Sigmoid colon (tissue), 7 donors: ENCODE data around the gene C3orf70. TPM values are rescaled to one million over a fixed set of nuclear protein-coding genes. Genes with fewer than 3 reads are reported as not detected.

Experiments
- DNase-seq: peaks from one replicate; pipeline ENCODE4 v3.0.0-alpha.2; 2019
- H3K27ac ChIP-seq, 4 donors: fragments of 200-600 bp; sonication (generic); one replicate each; pipeline ENCODE4 v1.5.1; 2016 to 2019; ENCODE audit warnings: mild to moderate bottlenecking in 1 of 4
- H3K27me3 ChIP-seq, 3 donors: fragments of 200-600 bp; sonication (generic); one replicate each; pipeline ENCODE4 v1.5.1; 2019; ENCODE audit warnings: mild to moderate bottlenecking in 1 of 3
- H3K36me3 ChIP-seq, 4 donors: fragments of 200-600 bp; sonication (generic); one replicate each; pipeline ENCODE4 v1.5.1; 2016 to 2019
- H3K4me1 ChIP-seq, 4 donors: fragments of 200-600 bp; sonication (generic); one replicate each; pipeline ENCODE4 v1.5.1; 2017 to 2019
- H3K4me3 ChIP-seq, 4 donors: fragments of 200-600 bp; sonication (generic); one replicate each; pipeline ENCODE4 v1.5.1; 2017 to 2019; ENCODE audit warnings: mild to moderate bottlenecking in 2 of 4, moderate library complexity in 1 of 4
- H3K9me3 ChIP-seq, 4 donors: fragments of 200-600 bp in 3 of 4; sonication (generic) in 3 of 4; one replicate each; pipeline versions ENCODE4 v1.5.1 to v1.6.1; 2013 to 2019
- CTCF ChIP-seq, 4 experiments: fragments of 450-650 bp in 3 of 4; fragments of 200-600 bp in 1 of 4; IDR thresholded peaks; one replicate each; pipeline ENCODE4 v1.5.1; 2016 to 2019; ENCODE audit warnings: antibody characterized with exemption in 4 of 4, mild to moderate bottlenecking in 3 of 4, moderate library complexity in 2 of 4
- EP300 ChIP-seq, 4 donors: sonication (generic); formaldehyde crosslinking; IDR thresholded peaks; one replicate each; pipeline ENCODE4 v1.6.1; 2017; ENCODE audit warnings: antibody characterized with exemption in 4 of 4
- POLR2A ChIP-seq, 2 donors: fragments of 450-650 bp; IDR thresholded peaks; one replicate each; pipeline ENCODE4 v1.6.1; 2016; ENCODE audit warnings: antibody characterized with exemption in 2 of 2, mild to moderate bottlenecking in 2 of 2, moderate library complexity in 2 of 2
- POLR2AphosphoS5 ChIP-seq, 4 donors: sonication (generic); formaldehyde crosslinking; IDR thresholded peaks; one replicate each; pipeline ENCODE4 v1.6.1; 2017; ENCODE audit warnings: antibody characterized with exemption in 4 of 4
- WGBS, 2 donors: extraction: QIAGEN DNeasy Blood & Tissue Kit; methylation state at CpG; one replicate each; pipeline ENCODE4 v1.1.7; 2013; 5-methylcytosine and 5-hydroxymethylcytosine counted together
- intact Hi-C: fragments of 100-400 bp; cut with DNase I; formaldehyde crosslinking; loops from one replicate; pipeline ENCODE4 v1.15.1; 2023
- polyA plus RNA-seq, 3 donors: library from polyadenylated mRNA; stranded (reverse); fragments of 200-250 nt; gene quantifications; one replicate each; pipeline ENCODE4 v1.2.3, GENCODE V29; 2013
- total RNA-seq, 4 donors: library from RNA; depleted of rRNA; stranded (reverse); fragments of >200 nt; gene quantifications; one replicate each; pipeline ENCODE4 v1.1.0, GENCODE V29; 2016
- donor health status: healthy with polysubstance abuse.
- donor health status: Bipolar disorder and iron deficiency.
- donor health status: healthy.

The C3orf70 gene
- total and polyA plus RNA-seq, 7 donors: 2.4 to 52.3 (median 26.0) TPM

GRCh38 chr3:185065059-185065458, 87.8 kb downstream of the C3orf70 start:
- Histone ChIP-seq H3K4me1 (no peaks in the 10 kb centered on the region), H3K27ac (no peak overlapping the region), H3K9me3 (no peaks in the 10 kb centered on the region), H3K4me3 (no peak overlapping the region), H3K36me3 (no peaks in the 10 kb centered on the region), H3K27me3 (no peaks in the 10 kb centered on the region)
- intact Hi-C loops: no loop called here
- DNase-seq: no peak
- no peak for TF ChIP-seq EP300 (IDR thresholded peaks at IDR 0.05)
- 78 to 91% methylated on average over 3 of the region's 3 CpGs for WGBS, 2 donors

GRCh38 chr3:185063431-185063830, 89.4 kb downstream of the C3orf70 start:
- Histone ChIP-seq H3K9me3 (no peaks in the 10 kb centered on the region), H3K27me3 (no peaks in the 10 kb centered on the region), H3K4me3 (no peak overlapping the region), H3K36me3 (no peaks in the 10 kb centered on the region), H3K27ac (no peak overlapping the region), H3K4me1 (no peaks in the 10 kb centered on the region)
- 91 to 94% methylated on average over 3 of the region's 3 CpGs for WGBS, 2 donors
- DNase-seq: no peak
- intact Hi-C loops: no loop called here
- no peak for TF ChIP-seq POLR2AphosphoS5 (IDR thresholded peaks at IDR 0.05)
- TF ChIP-seq POLR2A (IDR thresholded peaks at IDR 0.05): no peak
- no peak for TF ChIP-seq EP300 (IDR thresholded peaks at IDR 0.05)
- no peak for TF ChIP-seq CTCF (IDR thresholded peaks at IDR 0.05)

- Histone ChIP-seq H3K9me3 (peaks cover 0 to 7% (median under 1%) of the 10 kb centered on the region in 4 donors), H3K36me3 (no peaks in the 10 kb centered on the region), H3K27ac (no peak overlapping the region), H3K4me3 (no peak overlapping the region), H3K27me3 (no peaks in the 10 kb centered on the region), H3K4me1 (no peaks in the 10 kb centered on the region)
- intact Hi-C loops: no loop called here
- TF ChIP-seq POLR2AphosphoS5 (IDR thresholded peaks at IDR 0.05) (no peak), CTCF (IDR thresholded peaks at IDR 0.05) (no peak), EP300 (IDR thresholded peaks at IDR 0.05) (no peak), POLR2A (IDR thresholded peaks at IDR 0.05) (no peak)
- DNase-seq: no peak
These were observed 90.7 kb downstream of the C3orf70 start for GRCh38 chr3:185062191-185062590.

GRCh38 chr3:185060655-185061054, 92.2 kb downstream of the C3orf70 start:
- Histone ChIP-seq H3K4me3 (no peak overlapping the region), H3K36me3 (no peaks in the 10 kb centered on the region), H3K4me1 (no peaks in the 10 kb centered on the region), H3K27ac (no peak overlapping the region), H3K9me3 (peaks cover 0 to 7% (median under 1%) of the 10 kb centered on the region in 4 donors), H3K27me3 (no peaks in the 10 kb centered on the region)
- intact Hi-C loops: no loop called here
- TF ChIP-seq POLR2AphosphoS5 (IDR thresholded peaks at IDR 0.05): no peak
- no peak for TF ChIP-seq POLR2A (IDR thresholded peaks at IDR 0.05)
- TF ChIP-seq CTCF (IDR thresholded peaks at IDR 0.05): no peak
- TF ChIP-seq EP300 (IDR thresholded peaks at IDR 0.05): no peak
- DNase-seq: no peak
- 97 to 98% methylated on average over 2 of the region's 2 CpGs for WGBS, 2 donors

- WGBS, 2 donors: 58 to 88% methylated on average over 2 of the region's 2 CpGs
- no peak for TF ChIP-seq POLR2A (IDR thresholded peaks at IDR 0.05)
- TF ChIP-seq CTCF (IDR thresholded peaks at IDR 0.05): no peak
- no peak for TF ChIP-seq POLR2AphosphoS5 (IDR thresholded peaks at IDR 0.05)
- TF ChIP-seq EP300 (IDR thresholded peaks at IDR 0.05): no peak
- H3K27me3 ChIP-seq: no peaks in the 10 kb centered on the region
- H3K4me1 ChIP-seq: no peaks in the 10 kb centered on the region
- intact Hi-C loops: no loop called here
- DNase-seq: no peak
- H3K36me3 ChIP-seq: peaks cover 0 to 2% (median 0%) of the 10 kb centered on the region in 4 donors
- H3K4me3 ChIP-seq: no peak overlapping the region
- peaks cover 0 to 7% (median under 1%) of the 10 kb centered on the region in 4 donors for H3K9me3 ChIP-seq
- no peak overlapping the region for H3K27ac ChIP-seq
These were observed 93.1 kb downstream of the C3orf70 start for GRCh38 chr3:185059766-185060165.
